HG02588 (cell line): ENCODE data around the gene CNBP.
"Not testable (repeated sequence)": the region's sequence is repeated elsewhere in the genome, so short reads cannot be mapped to it uniquely, and the experiment has no call there.

Experiments
- ATAC-seq: cut with Tn5 transposase; IDR thresholded peaks from one replicate; pipeline ENCODE4 v1.9.1; 2021; ENCODE audit warnings: mild to moderate bottlenecking, moderate library complexity; ENCODE audit not compliant: unreplicated experiment

Gene CNBP

GRCh38 chr3:129185783-129186182 lies 2.1 kb upstream of the CNBP start:
- ATAC-seq = no peak

DNA sequence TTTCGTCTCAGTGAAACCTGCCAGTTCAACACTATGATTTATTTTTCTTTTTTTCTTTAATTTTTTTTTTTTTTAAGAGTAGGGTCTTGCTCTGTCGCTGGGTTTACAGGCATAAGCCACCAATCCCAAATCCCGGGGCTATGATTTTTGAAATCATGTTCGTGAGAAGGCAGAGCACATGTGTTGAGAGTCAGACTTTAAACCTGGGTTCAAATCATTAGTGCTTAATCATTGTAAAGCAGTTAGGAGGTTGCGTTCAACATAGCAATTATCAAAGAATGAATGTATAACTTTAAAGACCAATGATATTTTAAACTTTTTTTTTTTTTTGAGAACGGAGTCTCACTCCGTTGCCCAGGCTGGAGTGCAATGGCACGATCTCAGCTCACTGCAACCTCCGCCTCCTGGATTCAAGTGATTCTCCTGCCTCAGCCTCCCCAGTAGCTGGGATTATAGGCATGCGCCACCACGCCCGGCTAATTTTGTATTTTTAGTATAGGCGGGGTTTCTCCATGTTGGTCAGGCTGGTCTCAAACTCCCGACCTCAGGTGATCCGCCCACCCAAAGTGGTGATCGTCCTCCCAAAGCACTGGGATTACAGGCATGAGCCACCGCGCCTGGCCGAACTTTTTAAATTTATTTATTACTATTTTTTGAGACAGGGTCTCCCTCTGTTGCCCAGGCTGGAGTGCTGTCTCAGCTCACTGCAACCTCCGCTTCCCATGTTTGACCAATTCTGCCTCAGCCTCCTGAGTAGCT lies 1.3 kb upstream of the CNBP start:
- ATAC-seq = not testable (repeated sequence)

- peak; percentile 6 for ATAC-seq
These were observed 631 bp upstream of the CNBP start for GRCh38 chr3:129184396-129184657.

- no peak for ATAC-seq
These were observed 1.1 kb downstream of the CNBP start for GRCh38 chr3:129182390-129183185.

DNA sequence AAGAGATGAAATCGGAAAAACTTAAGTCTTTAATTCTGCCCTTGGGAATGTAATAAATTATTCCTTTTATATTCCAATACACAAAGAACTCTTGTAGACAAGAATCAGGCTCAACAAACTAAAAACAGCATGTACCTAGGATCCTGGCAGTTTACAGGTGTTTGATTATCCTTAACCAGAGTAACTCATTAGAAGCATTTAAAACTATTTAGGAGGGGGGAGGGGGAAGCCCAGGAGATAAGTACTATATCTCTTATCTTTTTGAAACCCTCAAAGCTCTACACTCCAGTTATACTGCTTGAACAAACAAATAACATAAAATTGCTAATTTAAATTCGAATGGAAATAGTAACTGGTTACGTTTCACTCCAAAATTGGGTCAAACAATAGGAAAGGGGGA lies 1.9 kb downstream of the CNBP start:
- ATAC-seq = no peak

GRCh38 chr3:129180461-129180860 lies 3.2 kb downstream of the CNBP start:
- no peak for ATAC-seq

- ATAC-seq = no peak
These were observed 7.6 kb downstream of the CNBP start for GRCh38 chr3:129176051-129176450.

GRCh38 chr3:129173725-129174124 lies 10.0 kb downstream of the CNBP start:
- no peak for ATAC-seq

DNA sequence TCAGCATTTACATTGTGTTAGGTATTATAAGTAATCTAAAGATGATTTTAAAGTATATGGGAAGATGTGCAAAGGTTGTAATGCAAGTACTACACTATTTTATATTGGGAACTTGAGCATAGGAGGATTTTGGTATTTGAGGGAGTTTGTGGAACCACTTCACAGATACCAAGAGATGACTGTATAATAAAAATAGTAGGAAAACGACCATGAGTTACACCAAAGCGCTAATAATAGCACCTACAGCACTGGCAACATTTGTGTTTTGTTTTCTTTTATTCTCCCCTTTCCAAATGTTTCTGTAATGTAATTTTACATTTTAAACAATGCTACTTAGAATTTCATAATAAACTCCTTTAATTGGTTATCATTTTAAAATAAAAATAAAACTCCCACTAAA lies 10.5 kb downstream of the CNBP start:
- ATAC-seq = no peak

DNA sequence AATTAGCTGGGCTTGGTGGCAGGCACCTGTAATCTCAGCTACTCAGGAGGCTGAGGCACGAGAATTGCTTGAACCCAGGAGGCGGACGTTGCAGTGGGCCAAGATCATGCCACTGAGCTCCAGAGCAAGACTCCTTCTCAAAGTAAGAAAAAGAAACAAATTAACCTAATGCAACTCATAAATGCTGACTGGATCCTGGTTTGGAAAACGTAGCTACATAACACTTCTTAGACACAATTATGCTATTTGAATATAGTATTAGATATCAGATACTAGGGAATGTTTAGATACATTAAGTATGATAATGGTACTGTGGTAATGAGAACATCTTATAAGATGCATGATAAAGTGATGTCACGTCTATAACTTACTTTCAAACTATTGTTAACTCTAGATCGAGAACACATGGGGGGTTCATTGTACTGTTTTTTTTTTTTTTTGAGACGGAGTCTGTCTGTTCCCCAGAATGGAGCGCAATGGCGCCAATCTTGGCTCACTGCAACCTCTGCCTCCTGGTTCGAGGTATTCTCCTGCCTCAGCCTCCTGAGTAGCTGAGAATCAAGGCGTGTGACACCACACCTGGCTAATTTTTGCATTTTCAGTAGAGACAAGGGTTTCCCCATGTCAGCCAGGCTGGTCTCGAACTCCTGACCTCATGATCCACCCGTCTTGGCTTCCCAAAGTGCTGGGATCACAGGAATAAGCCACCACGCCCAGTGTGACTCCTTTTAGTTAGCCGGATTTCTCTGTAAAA lies 16.9 kb downstream of the CNBP start:
- no peak for ATAC-seq

- ATAC-seq = not testable (repeated sequence)
These were observed 18.1 kb downstream of the CNBP start for GRCh38 chr3:129165594-129165993.

DNA sequence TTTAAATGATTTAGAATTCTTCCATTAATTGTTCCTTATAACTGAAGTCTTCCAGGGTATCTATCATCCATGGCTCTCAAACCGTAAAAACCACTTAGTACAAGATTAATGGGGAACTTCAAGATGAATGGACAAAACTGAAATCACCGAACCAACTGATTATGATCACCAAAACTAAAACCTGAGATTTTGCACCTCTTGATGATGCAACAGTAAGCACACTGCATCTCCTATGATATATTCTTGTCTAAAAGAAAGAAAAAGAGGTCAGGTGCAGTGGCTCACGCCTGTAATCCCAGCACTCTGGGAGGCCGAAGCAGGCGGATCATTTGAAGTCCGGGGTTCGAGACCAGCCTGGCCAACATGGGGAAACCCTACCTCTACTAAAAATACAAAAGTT lies 19.2 kb downstream of the CNBP start:
- ATAC-seq = no peak

GRCh38 chr3:129162729-129163579 lies 20.7 kb downstream of the CNBP start:
- ATAC-seq = no peak

DNA sequence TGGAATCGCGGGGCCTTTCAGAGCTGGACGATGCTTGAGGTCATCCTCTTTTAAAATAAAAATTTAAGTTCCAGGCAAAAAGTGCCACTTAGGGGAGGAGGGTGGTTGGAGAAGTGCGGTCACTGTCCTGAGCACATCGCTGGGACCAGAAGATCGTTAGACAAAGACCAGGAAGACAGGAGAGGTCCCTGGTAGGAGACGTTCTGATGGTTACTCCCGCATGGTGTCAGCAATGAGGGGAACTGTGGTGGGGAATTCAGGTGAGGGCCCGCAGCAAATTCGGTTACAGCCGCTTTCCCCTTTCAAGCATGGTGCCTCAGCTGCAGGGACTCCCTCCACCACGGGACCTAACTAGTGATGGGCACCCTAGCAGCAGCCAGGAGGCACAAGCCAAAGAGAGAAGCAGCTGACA lies 21.8 kb downstream of the CNBP start:
- no peak for ATAC-seq

DNA sequence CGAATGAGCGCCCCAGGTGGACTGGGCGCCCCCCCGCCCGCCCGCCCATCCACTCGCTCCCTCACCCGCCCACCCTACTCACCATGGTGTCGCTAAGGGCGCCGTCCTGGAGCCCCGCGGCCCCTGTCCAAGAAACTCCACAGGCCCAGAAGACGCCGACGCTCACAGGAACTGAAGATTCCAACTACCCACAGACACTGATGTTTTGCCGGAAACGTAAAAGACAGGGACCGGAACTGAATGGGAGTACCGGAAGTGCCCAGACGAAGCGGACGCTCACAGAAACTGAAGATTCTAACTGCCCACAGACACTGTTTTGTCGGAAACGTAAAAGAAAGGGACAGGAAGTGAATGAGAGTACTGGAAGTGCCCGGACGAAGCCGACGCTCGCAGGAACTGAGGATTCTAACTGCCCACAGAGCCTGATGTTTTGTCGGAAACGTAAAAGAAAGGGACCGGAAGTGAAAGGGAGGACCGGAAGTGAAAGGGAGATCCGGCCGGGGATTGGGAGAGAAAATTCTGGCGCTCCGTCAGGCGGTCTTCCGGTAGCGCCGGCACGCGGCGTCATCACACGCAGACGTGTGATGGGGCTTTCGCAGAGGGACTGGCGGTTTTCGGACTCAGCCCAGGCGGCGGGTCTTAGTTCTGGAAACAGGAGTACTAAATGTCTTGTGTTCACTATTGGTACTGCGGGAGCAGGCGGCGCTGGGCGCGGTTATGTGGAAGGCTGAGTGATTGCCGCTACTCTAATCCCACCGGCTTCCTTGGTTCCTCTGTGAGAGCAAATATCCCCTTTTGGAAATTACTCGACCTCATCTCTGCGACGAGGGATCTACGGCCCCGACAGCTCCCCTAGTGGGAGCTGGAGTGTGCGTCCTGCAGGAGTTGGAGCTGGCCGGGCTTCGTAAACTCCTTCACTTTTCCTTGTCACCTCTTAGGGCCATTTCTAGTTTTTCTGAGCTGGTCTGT lies 22.5 kb downstream of the CNBP start, which contains the start of gene ISY1:
TSS of gene ISY1 (minus strand) at position 173 of the 969 bp plus-strand sequence. CDS start at position 85, 88 bp downstream.
- ATAC-seq = peak; percentile 85

DNA sequence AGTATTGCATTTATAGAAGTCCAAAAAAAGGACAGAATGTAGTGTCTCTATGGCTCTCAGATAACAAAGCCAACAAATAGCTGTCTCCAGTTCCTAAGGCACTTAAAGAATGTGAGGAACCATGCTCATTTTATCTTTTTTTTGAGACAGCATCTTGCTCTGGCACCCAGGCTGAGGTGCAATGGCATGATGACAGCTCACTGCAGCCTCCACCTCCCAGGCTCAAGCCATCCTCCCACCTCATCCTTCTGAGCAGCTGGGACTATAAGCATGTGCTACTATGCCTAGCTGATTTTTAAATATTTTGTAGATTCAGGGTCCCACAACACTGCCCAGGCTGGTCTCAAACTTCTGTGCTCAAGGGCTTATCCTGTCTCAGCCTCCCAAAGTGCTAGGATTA lies 38.9 kb downstream of the CNBP start:
- no peak for ATAC-seq

DNA sequence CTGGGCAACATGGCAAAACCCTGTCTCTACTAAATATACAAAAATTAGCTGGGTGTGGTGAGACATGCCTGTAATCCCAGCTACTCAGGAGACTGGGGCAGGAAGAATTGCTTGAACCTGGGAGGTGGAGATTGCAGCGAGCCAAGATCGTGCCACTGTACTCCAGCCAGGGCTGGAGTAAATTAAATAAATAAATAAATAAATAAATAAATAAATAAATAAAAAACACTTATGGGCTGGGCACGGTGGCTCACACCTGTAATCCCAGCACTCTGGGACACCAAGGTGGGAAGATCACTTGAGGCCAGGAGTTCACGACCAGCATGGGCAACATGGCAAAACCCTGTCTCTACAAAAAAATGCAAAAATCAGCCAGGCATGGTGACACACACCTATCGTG lies 42.7 kb downstream of the CNBP start:
- not testable (repeated sequence) for ATAC-seq

GRCh38 chr3:129139911-129140310 lies 43.8 kb downstream of the CNBP start:
- no peak for ATAC-seq

DNA sequence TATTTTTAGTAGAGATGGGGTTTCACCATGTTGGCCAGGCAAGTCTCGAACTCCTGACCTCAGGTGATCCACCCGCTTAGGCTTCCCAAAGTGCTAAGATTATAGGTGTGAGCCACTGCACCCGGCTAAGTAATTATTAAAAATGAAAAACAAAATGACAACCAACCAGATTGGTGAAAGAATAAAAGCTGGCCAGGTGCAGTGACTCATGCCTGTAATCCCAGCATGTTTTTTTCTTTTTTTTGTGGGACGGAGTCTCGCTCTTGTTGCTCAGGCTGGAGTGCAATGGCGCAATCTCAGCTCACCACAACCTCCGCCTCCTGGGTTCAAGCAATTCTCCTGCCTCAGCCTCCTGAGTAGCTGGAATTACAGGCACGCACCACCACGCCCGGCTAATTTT lies 47.4 kb downstream of the CNBP start:
- not testable (repeated sequence) for ATAC-seq
